HepG2 (cell line): ENCODE data around the gene DYTN. TPM values are rescaled to one million over a fixed set of nuclear protein-coding genes. Genes with fewer than 3 reads are reported as not detected.

Experiments
- ATAC-seq: fragments of 200-7000 bp; cut with Tn5 transposase; 3 replicates; pipeline ENCODE4 v1.9.1; 2020; ENCODE audit warnings: mild to moderate bottlenecking, moderate library complexity
- BruUV-seq: library from RNA; stranded (reverse); fragments of 400-500 nt; replicated peaks from 2 replicates; lab custom pipeline; 2021; lab: Mats Ljungman, UMichigan
- CTCF ChIA-PET: fragments of 300-600 bp; formaldehyde crosslinking; extraction: SDS; loops from one replicate; lab custom pipeline; 2021; ENCODE audit warnings: low total read pairs, inconsistent platforms, low intra/inter-chr PET ratio; lab: Yijun Ruan, JAX
- POLR2A ChIA-PET: fragments of 350-600 bp; sonication (Branson Sonifier 250); formaldehyde crosslinking; loops from one replicate; lab custom pipeline; 2020; ENCODE audit warnings: antibody characterized with exemption, inconsistent platforms; lab: Yijun Ruan, JAX
- DNase-seq: peaks from one replicate; pipeline ENCODE4 v3.0.0-alpha.2; 2015; ENCODE audit warnings: low spot score
- FAIRE-seq: peaks from 3 replicates; lab custom pipeline; 2011; peaks lifted over from hg19 to GRCh38; lab: Jason Lieb, UNC
- H2AFZ ChIP-seq: one replicate; pipeline ENCODE4 v1.6.1; 2011; ENCODE audit warnings: low read length, inconsistent platforms
- H3K27ac ChIP-seq: fragments of 300-600 bp; 3 replicates; pipeline ENCODE4 v1.8.0; 2011; ENCODE audit warnings: mixed run types, mild to moderate bottlenecking, mixed read lengths, low read length, inconsistent platforms; ENCODE audit not compliant: insufficient read depth; ENCODE audit errors: extremely low read length
- H3K27me3 ChIP-seq, 2 experiments: fragments of 200-600 bp in 1 of 2; 2 replicates in 1 of 2; 3 replicates in 1 of 2; pipeline versions ENCODE4 v1.6.0 to v1.8.0; 2011; ENCODE audit warnings: low read length in 2 of 2, mild to moderate bottlenecking in 2 of 2, moderate library complexity in 2 of 2, inconsistent platforms in 1 of 2; ENCODE audit not compliant: insufficient read depth in 2 of 2, control insufficient read depth in 1 of 2
- H3K36me3 ChIP-seq, 2 experiments: fragments of 200-600 bp in 1 of 2; replicated peaks in 1 of 2; 2 replicates in 1 of 2; 3 replicates in 1 of 2; pipeline versions ENCODE4 v1.5.1 to v1.8.0; 2011; ENCODE audit warnings: low read length in 2 of 2, inconsistent platforms in 1 of 2; ENCODE audit not compliant: insufficient read depth in 2 of 2, control insufficient read depth in 1 of 2
- H3K4me1 ChIP-seq: 2 replicates; pipeline ENCODE4 v1.5.1; 2012; ENCODE audit warnings: low read length, inconsistent platforms; ENCODE audit not compliant: insufficient read depth
- H3K4me2 ChIP-seq: 2 replicates; pipeline ENCODE4 v1.6.0; 2011; ENCODE audit warnings: low read depth, low read length, inconsistent platforms
- H3K4me3 ChIP-seq, 3 experiments: fragments of 200-600 bp in 1 of 3; sonication (generic), shearing (Covaris generic) in 1 of 3; replicated peaks in 1 of 3; 2 replicates each; pipeline ENCODE4 v1.5.1; 2011 to 2016; ENCODE audit warnings: low read length in 3 of 3, inconsistent platforms in 2 of 3, low read depth in 2 of 3, mild to moderate bottlenecking in 2 of 3, control low read depth in 1 of 3, mixed read lengths in 1 of 3; ENCODE audit not compliant: insufficient read depth in 1 of 3
- H3K79me2 ChIP-seq: one replicate; pipeline ENCODE4 v1.6.1; 2011; ENCODE audit warnings: low read length, inconsistent platforms; ENCODE audit not compliant: insufficient read depth
- H3K9ac ChIP-seq: 2 replicates; pipeline ENCODE4 v1.6.0; 2011; ENCODE audit warnings: mild to moderate bottlenecking, low read depth, low read length, inconsistent platforms; ENCODE audit not compliant: insufficient read depth
- H3K9me3 ChIP-seq: 2 replicates; pipeline ENCODE4 v1.5.1; 2012; ENCODE audit warnings: mild to moderate bottlenecking, low read length
- H4K20me1 ChIP-seq: 2 replicates; pipeline ENCODE4 v1.6.0; 2011; ENCODE audit warnings: inconsistent platforms, mild to moderate bottlenecking, low read length, moderate library complexity; ENCODE audit not compliant: insufficient read depth
- ATF7 ChIP-seq, 2 experiments: fragments of 450-650 bp in 1 of 2; sonication (generic) in 1 of 2; formaldehyde crosslinking in 1 of 2; IDR thresholded peaks; 2 replicates each; pipeline versions ENCODE4 v1.4.0 to v1.6.1; 2016 to 2020; ENCODE audit warnings: antibody characterized with exemption in 1 of 2, mild to moderate bottlenecking in 1 of 2, missing genetic modification reagents in 1 of 2
- CCAR2 ChIP-seq: fragments of 200-400 bp; formaldehyde crosslinking; optimal IDR thresholded peaks from 2 replicates; pipeline ENCODE3; 2018; ENCODE audit warnings: low read depth, mild to moderate bottlenecking, low read length, moderate library complexity
- CREB1 ChIP-seq, 2 experiments: fragments of 450-650 bp in 1 of 2; IDR thresholded peaks; 2 replicates each; pipeline ENCODE4 v1.6.1; 2016 to 2017; ENCODE audit warnings: control low read depth in 1 of 2, mild to moderate bottlenecking in 1 of 2, missing compliant biosample characterization in 1 of 2, missing genetic modification characterization in 1 of 2
- EP300 ChIP-seq, 3 experiments: sonication (generic) in 1 of 3; formaldehyde crosslinking in 1 of 3; IDR thresholded peaks; 2 replicates each; pipeline versions ENCODE4 v1.5.1 to v1.6.1; 2011 to 2020; ENCODE audit warnings: low read depth in 2 of 3, low read length in 2 of 3, borderline replicate concordance in 1 of 3, improper control_type of control experiment in 1 of 3, mild to moderate bottlenecking in 1 of 3, missing genetic modification reagents in 1 of 3, moderate library complexity in 1 of 3
- FLYWCH1 ChIP-seq: sonication (generic); formaldehyde crosslinking; IDR thresholded peaks from 2 replicates; pipeline ENCODE4 v1.8.1; 2023; ENCODE audit warnings: mild to moderate bottlenecking, missing genetic modification reagents
- MTA3 ChIP-seq: sonication (generic); formaldehyde crosslinking; IDR thresholded peaks from 2 replicates; pipeline ENCODE4 v1.4.0; 2020; ENCODE audit warnings: missing genetic modification reagents
- MTF1 ChIP-seq: sonication (generic); formaldehyde crosslinking; IDR thresholded peaks from 2 replicates; pipeline ENCODE4 v1.5.0; 2020; ENCODE audit warnings: missing genetic modification reagents
- NFKBIZ ChIP-seq: IDR thresholded peaks from 2 replicates; pipeline ENCODE4 v1.6.1; 2018; ENCODE audit warnings: missing genetic modification reagents, missing compliant biosample characterization
- SIN3A ChIP-seq: IDR thresholded peaks from 2 replicates; pipeline ENCODE4 v1.6.1; 2011; ENCODE audit warnings: low read depth, mild to moderate bottlenecking, control low read depth, low read length, borderline replicate concordance
- YEATS4 ChIP-seq: sonication (generic); formaldehyde crosslinking; IDR thresholded peaks from 2 replicates; pipeline ENCODE4 v1.4.0; 2020; ENCODE audit warnings: missing genetic modification reagents, borderline replicate concordance
- ZNF589 ChIP-seq: sonication (generic); formaldehyde crosslinking; conservative IDR thresholded peaks from 2 replicates; pipeline ENCODE4 v1.8.0; 2022; ENCODE audit warnings: mild to moderate bottlenecking, moderate library complexity, missing genetic modification reagents
- ZNF883 ChIP-seq: sonication (generic); formaldehyde crosslinking; IDR thresholded peaks from 2 replicates; pipeline ENCODE4 v1.5.1; 2020; ENCODE audit warnings: mild to moderate bottlenecking, missing genetic modification reagents; ENCODE audit errors: not compliant biosample characterization
- WGBS: methylation state at CpG from one replicate; pipeline ENCODE4 v1.1.6; 2017; ENCODE audit warnings: low lambda C conversion rate; 5-methylcytosine and 5-hydroxymethylcytosine counted together
- in situ Hi-C: cut with HindIII; loops from 2 replicates; pipeline ENCODE4 v1.10.0; 2017; ENCODE audit warnings: low pct_unique_long_range_greater_than_20kb; ENCODE audit not compliant: extremely low pct_ligation_motif_present
- intact Hi-C: fragments of 100-400 bp; cut with micrococcal nuclease; formaldehyde crosslinking; loops from one replicate; pipeline ENCODE4 v1.10.0; 2022; ENCODE audit not compliant: unreplicated experiment
- polyA plus RNA-seq, 8 experiments: library from polyadenylated mRNA; depleted of rRNA in 3 of 8; stranded (reverse) in 7 of 8; unstranded in 1 of 8; fragments of >200 nt; fragmentation: Illumina TruSeq in 4 of 8; extraction: Trizol in 4 of 8; gene quantifications; 2 replicates each; pipeline versions ENCODE4 v1.2.1 to v1.2.3, GENCODE V29; 2011 to 2016; ENCODE audit warnings: low read depth in 4 of 8, missing spikeins in 1 of 8, mixed read lengths in 1 of 8; ENCODE audit not compliant: insufficient read depth in 1 of 8
- total RNA-seq, 5 experiments: library from RNA; depleted of rRNA; stranded (reverse); fragments of >200 nt; fragmentation: Illumina TruSeq; extraction: Trizol; gene quantifications; 2 replicates each; pipeline ENCODE4 v1.2.3, GENCODE V29; 2016; ENCODE audit warnings: low read depth in 1 of 5
- TF ChIP-seq, protein P1 (sequence below): sonication (generic); formaldehyde crosslinking; IDR thresholded peaks from 2 replicates; pipeline ENCODE4 v1.4.0; 2020; ENCODE audit warnings: missing genetic modification reagents, mild to moderate bottlenecking, borderline replicate concordance

The DYTN gene
- total and polyA plus RNA-seq, 2 of the 13 experiments (the other 11 are each of a cell fraction or from before 2014, with no cell fraction given) = not detected

DNA sequence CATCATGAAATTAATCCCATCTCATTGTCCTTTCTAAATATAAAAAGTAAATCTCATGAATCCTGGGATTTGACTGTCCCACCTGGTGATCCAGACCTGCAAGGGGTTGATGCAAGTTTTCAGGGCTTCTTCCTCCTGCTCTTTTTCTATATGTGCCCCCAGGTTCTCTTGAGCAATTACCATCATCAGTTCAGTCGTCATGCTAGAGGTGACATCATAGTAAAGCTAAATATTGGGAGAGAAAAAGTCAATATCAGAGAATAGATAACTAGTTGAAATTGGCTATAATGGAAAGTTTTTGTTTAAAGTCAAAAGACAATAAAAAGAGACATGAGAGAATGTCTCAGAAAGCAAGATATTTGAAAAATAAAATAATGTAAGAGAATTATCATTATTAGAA, 38.6 kb upstream of the DYTN start:
- intact Hi-C loops (no loop called here), in situ Hi-C loops (no loop called here)
- FAIRE-seq = no peak
- ChIA-PET CTCF (no interaction called here), POLR2A (no interaction called here)
- Histone ChIP-seq H3K79me2 (no peaks in the 10 kb centered on the region), H3K4me2 (no peak overlapping the region), H3K4me1 (no peaks in the 10 kb centered on the region), H3K36me3 (no peaks in the 10 kb centered on the region), H3K9me3 (no peaks in the 10 kb centered on the region), H3K9ac (no peak overlapping the region), H3K4me3 (no peak overlapping the region), H4K20me1 (no peaks in the 10 kb centered on the region), H2AFZ (no peak overlapping the region), H3K27me3 (peaks cover 0 to 6% of the 10 kb centered on the region in 2 experiments; a peak in 1 of 5 replicates), H3K27ac (no peak overlapping the region)
- TF ChIP-seq EP300 (IDR thresholded peaks at IDR 0.05; ENCODE audit: low read depth in 2 of 2, low read length in 2 of 2) = no peak
- no peak for TF ChIP-seq EP300 (CRISPR knock-in tag; IDR thresholded peaks at IDR 0.05; ENCODE audit: borderline replicate concordance)
- TF ChIP-seq ATF7 (IDR thresholded peaks at IDR 0.05) = peak; percentile 69; the same call in 1 of the 2 replicates
- TF ChIP-seq ATF7 (CRISPR knock-in tag; IDR thresholded peaks at IDR 0.05) = no peak
- TF ChIP-seq CREB1 (IDR thresholded peaks at IDR 0.05) = peak; percentile 55; the same call in 1 of the 2 replicates
- TF ChIP-seq CREB1 (CRISPR knock-in tag; IDR thresholded peaks at IDR 0.05) = no peak
- ATAC-seq = no peak
- no TSS peak for BruUV-seq
- WGBS = 2% methylated on average over 1 of the region's 1 CpG
- no peak for DNase-seq

DNA sequence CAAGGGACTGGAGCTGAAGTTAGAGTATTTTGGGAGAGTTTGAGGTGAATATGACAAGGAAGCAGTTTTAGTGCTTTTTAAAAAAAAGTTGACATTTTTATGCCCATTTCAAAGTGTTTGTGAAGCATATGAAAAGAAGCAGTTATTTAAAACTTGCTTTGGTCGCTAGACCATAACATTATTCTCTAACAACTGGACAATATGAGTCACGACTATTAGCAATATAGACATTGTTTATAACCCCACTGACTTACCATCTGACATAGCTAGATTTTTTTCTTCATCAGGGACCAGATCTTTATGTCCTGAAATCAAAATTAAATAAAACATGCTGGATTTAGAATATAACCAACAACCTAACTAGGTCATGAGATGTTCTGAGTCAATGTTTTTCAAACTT, 22.6 kb upstream of the DYTN start:
- no peak overlapping the region for H2AFZ ChIP-seq
- CTCF ChIA-PET = no interaction called here
- no peak for DNase-seq

More for the DNA sequence above, 22.6 kb upstream of the DYTN start:
- POLR2A ChIA-PET = no interaction called here
- WGBS = 5% methylated on average over 2 of the region's 2 CpGs
- no peaks in the 10 kb centered on the region for H4K20me1 ChIP-seq
- in situ Hi-C loops (no loop called here), intact Hi-C loops (no loop called here)
- H3K79me2 ChIP-seq = no peaks in the 10 kb centered on the region
- ATAC-seq (no peak), FAIRE-seq (no peak)
- BruUV-seq = no TSS peak
- TF ChIP-seq NFKBIZ (CRISPR knock-in tag) (no peak), YEATS4 (CRISPR knock-in tag) (no peak), CCAR2 (no peak), MTF1 (CRISPR knock-in tag) (no peak), ZNF589 (CRISPR knock-in tag) (no peak), SIN3A (no peak), FLYWCH1 (CRISPR knock-in tag) (no peak), ZNF883 (CRISPR knock-in tag) (no peak), MTA3 (no peak)
- TF ChIP-seq, protein P1, sequence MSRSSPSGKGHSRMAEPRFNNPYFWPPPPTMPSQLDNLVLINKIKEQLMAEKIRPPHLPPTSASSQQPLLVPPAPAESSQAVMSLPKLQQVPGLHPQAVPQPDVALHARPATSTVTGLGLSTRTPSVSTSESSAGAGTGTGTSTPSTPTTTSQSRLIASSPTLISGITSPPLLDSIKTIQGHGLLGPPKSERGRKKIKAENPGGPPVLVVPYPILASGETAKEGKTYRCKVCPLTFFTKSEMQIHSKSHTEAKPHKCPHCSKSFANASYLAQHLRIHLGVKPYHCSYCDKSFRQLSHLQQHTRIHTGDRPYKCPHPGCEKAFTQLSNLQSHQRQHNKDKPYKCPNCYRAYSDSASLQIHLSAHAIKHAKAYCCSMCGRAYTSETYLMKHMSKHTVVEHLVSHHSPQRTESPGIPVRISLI = no peak
- no peaks in the 10 kb centered on the region for H3K4me1 ChIP-seq
- H3K9ac ChIP-seq = no peak overlapping the region
- H3K27ac ChIP-seq = no peak overlapping the region
- no peak overlapping the region for H3K4me2 ChIP-seq
- H3K27me3 ChIP-seq = no peaks in the 10 kb centered on the region; a peak in 1 of 5 replicates
- no peaks in the 10 kb centered on the region for H3K9me3 ChIP-seq
- no peak overlapping the region for H3K4me3 ChIP-seq
- no peaks in the 10 kb centered on the region for H3K36me3 ChIP-seq
